Activated CD8-positive, alpha-beta memory T cell treated with anti-CD3 and anti-CD28 coated beads, Interleukin-2, amount 50 U/mL, for 1 hour (primary cell): Measurements from ENCODE around the gene CIB2.
"Not testable (repeated sequence)": the region's sequence is repeated elsewhere in the genome, so short reads cannot be mapped to it uniquely, and the experiment has no call there.

Experiments
- DNase-seq: peaks from one replicate; pipeline ENCODE4 v3.0.0-alpha.2; 2020; ENCODE audit errors: extremely low read depth

CIB2 gene

DNA sequence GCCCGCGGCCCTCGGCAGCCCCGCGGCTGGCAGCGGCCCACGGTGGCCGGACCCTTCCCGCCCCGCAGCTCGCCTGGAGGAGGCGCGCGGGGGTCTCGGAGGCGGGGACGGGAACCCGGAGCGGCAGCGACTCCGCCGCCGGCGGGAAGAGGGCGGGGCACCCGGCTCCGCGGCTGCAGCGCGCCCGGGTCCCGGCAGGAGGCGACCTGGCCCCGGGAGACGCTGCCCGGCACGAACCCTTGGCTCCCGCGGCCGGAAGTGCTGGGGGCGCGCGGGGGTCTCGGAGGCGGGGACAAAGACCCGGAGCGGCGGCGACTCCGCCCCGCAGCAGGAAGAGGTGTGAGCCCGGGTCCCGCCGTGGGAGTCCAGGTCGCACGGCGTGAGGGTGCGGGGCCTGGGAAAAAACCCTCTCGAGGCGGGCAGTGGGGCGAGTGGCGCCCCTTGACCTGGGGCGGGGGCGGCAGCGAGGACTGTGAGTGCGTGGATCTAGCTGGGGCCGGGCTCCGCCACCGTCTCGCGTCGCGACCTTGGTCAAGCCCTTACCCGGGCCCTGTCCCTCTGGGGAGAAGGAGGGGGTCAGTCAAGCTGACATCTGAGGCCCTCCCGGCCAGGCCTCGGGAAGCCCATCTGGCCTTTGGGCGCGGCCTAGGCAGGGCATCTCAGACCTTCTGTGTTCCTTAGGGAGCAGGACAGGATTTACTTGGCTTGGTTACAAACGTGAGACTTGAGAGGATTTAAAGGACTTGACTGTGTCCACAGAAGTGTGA lies at the start of gene CIB2:
CIB2 (minus strand) TSS at position 151 of the 767 bp plus-strand sequence. CDS start 230 bp downstream, outside the sequence.
- DNase-seq, result no peak

- DNase-seq, result no peak
These were observed 48.7 kb upstream of the CIB2 start for GRCh38 chr15:78179906-78180305.

DNA sequence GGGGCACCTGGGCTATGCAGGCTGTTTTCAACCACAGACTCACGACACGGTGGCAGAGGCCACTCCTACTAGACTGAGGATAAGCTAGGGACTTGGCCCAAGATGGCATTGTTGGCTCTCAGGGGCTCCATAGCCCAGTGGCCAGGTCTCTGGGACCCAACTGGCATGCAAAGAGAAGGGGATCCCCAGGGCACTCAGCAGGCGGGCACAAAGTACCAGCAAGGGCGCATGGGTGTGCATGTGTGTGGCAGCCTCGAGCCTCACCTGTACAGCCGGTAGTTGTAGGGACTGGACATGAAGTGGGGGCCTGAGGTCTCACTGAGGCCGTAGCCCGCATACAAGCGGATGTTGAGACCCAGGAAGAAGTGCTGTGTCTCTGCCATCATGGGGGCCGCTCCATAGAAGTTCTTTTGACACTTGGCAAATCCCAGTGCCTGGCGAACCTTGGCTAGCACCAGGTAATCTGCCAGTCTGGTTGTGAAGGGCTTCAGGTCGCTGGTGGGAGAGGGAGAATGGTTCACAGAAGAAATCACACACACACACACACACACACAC lies 48.1 kb upstream of the CIB2 start:
- DNase-seq, result no peak

- no peak for DNase-seq
These were observed 46.8 kb upstream of the CIB2 start for GRCh38 chr15:78178064-78178463.

DNA sequence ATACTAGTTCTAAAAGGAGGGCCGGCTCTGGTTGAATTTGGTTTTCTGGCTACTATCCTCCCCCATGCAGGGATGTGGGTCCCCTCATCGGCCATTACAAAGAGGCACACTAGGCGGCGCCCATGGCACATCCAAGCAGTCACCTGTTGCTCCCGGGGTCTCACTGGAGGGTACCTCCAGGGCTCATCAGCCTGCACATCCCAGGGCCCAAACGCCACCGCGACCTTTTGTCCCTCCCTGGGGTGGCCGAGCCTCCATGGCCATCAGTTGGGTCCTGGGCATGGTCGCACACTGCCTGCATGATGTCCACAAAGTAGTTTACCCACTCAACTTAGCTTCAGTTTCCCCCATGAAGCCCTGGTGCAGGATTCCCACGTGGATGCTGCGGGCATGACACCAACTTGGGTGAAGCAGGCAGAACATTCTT lies 46.2 kb upstream of the CIB2 start:
- no peak for DNase-seq

DNA sequence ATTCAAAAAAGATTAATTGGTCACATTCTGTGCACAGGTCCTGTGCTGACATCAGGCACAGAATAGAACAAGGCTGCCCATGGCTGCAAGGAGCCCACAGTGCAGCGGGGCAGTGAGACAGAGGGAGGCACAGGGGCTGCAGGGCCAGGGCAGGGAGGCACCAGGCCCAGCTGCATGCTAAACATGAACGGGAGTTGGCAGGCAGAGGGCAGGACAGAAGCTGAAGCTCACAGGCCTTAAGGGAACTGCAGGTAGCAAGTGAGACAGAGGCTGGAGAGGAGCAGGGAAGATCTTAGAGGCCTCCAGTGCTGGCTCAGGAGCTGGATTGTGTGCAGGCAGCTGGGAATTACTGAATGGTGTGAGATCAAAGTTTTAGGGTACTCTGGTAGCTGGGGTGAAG lies 44.1 kb upstream of the CIB2 start:
- no peak for DNase-seq

GRCh38 chr15:78174401-78174800 lies 43.2 kb upstream of the CIB2 start:
- no peak for DNase-seq

- DNase-seq, result no peak
These were observed 40.7 kb upstream of the CIB2 start for GRCh38 chr15:78171864-78172472.

- no peak for DNase-seq
These were observed 39.9 kb upstream of the CIB2 start for GRCh38 chr15:78170848-78171773.

DNA sequence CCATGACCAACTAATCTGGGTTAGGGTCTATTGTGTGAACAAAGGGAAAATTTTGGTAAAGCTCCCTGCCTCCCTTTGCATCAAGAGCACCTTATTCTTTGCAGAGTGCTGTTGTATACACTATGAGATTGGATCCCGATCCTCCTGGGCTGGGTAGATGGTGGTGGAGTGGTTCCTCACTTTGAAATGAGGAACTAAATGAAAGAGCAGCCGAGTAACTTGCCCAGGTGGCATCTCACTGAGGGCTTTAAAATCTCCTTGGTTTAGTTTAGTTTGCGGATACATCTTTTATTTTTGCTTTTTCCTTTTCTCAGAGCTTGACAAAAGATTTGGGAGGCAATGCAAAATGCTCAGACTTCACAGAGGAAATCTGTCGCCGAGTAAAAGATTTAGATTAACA lies 37.4 kb upstream of the CIB2 start:
- no peak for DNase-seq

DNA sequence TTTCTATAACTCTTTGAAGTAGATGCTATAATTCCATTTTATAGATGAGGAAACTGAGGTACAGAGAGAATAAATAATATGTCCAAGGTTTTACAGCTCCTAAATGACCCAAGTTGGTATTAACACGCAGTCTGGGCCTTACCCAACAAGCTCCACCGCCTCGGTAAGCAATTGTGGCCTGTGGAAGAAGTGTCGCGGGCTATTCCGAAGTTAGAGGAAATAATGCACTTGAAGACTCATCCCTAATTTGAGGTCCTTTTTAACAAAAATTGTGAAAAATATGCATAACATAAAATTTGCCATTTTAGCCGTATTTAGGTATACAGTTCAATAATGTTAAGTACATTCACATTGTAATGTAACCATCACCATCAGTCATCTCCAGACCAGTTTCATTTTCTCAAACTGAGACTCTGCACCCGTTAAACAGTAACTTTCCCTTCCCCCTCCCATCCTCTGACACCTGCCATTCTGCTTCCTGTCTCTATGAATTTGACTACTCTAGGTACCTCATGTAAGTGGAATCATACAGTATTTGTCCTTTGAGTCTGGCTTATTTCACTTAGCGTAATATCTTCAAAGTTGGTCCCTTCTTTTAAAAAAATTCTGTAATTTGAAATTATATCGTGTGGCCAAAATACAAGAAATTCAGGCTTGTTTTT lies 36.1 kb upstream of the CIB2 start:
- DNase-seq, result no peak

DNA sequence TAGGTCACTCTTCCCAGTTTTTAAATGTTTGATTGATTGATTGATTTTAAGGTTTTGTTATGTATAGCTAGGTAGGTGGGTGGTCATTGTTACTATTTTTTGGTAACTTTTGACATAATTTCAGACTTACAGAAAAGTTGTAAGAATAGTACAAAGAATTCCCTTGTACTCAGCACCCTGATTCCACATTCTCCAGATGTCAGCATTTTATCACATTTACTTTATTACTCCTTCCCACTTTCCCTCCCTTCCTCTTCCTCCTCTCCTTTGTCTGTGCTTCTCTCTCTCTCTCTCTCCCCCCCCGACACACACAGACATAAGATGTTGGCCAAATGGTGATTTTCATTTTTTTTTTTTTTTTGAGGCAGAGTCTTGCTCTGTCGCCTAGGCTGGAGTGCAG lies 32.8 kb upstream of the CIB2 start:
- DNase-seq, result no peak

DNA sequence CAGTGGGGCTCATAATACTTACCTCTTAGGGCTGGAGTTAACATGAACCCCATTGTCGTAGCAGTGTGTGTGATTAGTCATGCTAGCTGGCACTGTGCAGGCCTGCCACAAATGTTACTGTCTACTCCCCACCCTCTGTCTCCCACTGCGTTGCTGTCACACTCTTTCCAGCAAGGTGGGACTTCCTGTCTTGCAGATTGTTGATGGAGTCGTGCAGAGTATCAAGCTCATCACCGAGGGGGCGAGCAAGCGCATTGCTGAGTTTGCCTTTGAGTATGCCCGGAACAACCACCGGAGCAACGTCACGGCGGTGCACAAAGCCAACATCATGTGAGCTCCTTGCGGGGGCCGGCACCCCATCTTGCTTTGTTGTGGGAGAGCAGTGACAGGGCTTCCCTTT lies 30.8 kb upstream of the CIB2 start:
- DNase-seq, result no peak

DNA sequence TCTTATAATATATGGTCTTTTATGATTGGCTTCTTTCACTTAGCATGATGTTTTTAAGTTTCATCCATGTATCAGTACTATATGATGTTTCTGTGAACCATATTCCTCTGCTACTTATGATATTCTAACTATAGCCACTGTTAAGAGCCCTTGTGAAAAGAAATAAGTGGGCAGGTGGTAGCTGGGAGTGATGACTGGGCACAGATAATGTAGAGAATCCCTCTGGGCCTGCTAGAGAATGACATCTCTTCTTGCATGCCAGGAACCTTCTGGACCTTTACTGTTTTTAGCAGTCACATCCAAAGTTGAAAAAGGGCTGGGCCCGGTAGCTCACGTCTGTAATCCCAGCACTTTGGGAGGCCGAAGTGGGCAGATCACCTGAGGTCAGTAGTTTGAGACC lies 28.1 kb upstream of the CIB2 start:
- DNase-seq, result no peak

DNA sequence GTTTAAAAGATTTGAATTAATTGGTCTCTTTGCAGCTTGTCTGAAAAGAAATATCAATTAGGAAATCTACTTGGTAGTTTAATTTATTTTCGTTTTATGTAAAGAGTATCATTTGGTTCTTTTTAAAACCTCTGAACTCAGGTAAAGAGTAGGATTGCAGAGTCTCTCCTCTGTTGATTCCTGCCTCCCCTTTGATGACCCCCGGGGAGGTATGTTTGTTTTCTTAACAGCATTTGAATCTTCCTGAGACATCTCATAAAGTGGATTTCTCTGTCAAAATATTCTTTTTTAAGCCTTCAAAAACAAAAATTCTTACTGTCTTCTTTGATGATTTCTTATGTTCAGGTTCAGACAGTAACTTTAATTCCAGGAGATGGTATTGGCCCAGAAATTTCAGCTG lies 26.0 kb upstream of the CIB2 start:
- DNase-seq, result no peak

- DNase-seq, result no peak
These were observed 25.4 kb upstream of the CIB2 start for GRCh38 chr15:78156653-78157052.

DNA sequence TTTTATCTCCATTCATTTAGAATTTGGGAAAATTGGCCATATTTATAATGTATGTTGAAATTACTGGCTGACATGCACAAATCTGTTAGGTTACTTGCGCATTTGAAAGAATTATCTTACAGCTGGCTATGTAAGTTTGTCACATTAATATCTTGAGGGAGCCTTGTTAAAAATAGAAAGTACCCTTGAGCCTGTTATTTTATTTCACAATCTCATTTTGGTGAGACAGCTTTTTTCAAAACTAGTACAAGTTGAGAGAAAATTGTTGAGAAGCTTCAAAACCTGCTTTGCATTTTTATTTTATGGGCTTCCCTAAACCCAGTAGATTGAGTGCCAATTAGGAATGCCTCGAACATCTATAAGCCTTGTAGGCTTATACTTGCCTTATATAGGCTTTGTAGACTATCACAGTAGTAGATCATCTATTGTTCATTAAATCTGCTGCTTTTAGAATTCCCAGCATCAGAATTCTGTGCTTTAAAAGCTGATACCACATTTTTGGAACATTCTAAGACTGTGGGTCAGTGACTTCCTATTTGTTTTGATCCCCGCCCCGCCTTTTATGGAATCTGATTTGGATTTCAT lies 24.2 kb upstream of the CIB2 start:
- DNase-seq, result no peak

DNA sequence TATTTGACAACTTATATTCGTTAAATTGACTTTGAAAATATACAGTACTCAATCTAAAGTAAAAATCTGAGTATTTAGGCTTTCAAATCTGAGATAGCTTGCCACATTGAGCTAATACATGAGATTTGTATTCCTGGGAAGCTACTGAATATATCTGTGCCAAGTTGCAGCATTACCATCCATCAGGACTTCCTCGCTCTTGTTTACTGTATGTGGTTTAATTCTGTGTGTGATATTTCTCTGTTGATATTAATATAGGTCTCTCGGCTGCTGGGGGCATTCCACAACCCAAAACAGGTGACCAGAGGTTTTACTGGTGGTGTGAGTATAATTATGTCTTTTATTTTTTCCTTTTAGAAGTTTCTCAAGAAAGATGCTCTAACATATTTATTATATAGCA lies 23.7 kb upstream of the CIB2 start:
- no peak for DNase-seq

DNA sequence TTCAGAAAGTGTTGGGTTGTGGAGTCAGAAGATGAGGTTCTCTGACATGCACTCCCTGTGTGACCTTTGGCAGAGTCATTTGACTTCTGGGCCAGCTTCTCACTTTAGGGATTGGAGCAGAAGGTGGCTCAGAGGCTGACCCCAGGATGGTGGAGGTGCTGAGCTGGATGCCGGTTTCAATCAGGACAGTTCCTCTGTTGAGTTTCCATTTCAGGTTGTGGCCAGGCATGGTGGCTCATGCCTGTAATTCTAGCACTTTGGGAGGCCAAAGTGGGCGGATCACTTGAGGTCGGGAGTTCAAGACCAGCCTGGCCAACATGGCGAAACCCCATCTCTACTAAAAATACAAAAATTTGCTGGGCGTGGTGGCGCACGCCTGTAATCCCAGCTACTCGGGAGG lies 19.8 kb upstream of the CIB2 start:
- not testable (repeated sequence) for DNase-seq

DNA sequence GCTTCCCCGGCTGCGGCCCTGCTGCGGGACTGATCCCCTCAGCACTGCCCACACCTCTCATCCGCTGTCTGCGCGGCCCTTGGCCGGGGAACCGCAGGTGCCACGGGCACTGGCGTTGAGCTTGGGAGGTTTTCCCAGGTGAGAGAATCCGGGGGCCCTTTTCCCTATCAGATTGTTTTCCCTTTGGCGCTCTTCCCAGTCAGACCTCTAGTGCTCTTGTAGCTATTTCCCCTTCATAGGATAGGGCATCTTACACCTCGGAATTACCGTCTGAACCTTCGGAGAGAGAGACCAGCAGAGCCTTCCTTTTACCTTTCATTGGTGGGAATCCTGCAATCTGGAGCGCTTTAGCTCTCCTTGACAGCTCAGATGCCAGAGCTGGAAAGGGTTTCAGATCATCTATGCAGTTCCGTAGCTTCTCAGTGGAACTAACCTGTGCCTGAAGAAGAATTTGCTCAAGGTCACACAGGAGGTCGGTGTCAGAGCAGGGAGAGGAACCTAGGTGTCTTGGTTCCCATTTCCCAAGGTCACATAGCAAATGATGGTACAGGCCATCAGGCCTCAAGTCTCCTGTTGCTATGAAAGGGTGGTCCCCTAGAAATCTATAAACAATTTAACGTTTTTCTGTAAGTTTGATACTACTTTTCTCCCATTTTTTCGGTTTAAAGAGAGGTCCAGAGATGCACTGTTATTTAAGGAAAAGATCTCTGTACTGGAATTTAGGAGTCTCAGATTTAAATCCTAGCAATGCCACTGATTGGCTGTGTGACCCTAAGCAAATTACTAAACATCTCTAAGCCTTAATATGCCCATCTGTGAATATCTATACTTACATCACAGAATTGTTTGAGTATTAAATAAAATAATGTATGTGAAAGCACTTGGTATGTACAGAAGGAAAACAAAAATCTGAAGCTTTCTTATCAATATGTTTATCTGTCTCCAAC lies 18.8 kb upstream of the CIB2 start:
- DNase-seq, result no peak
